Measurements from ENCODE around the gene TPSG1.
"Not testable (repeated sequence)": the region's sequence is repeated elsewhere in the genome, so short reads cannot be mapped to it uniquely, and the experiment has no call there.

The TPSG1 gene

DNA sequence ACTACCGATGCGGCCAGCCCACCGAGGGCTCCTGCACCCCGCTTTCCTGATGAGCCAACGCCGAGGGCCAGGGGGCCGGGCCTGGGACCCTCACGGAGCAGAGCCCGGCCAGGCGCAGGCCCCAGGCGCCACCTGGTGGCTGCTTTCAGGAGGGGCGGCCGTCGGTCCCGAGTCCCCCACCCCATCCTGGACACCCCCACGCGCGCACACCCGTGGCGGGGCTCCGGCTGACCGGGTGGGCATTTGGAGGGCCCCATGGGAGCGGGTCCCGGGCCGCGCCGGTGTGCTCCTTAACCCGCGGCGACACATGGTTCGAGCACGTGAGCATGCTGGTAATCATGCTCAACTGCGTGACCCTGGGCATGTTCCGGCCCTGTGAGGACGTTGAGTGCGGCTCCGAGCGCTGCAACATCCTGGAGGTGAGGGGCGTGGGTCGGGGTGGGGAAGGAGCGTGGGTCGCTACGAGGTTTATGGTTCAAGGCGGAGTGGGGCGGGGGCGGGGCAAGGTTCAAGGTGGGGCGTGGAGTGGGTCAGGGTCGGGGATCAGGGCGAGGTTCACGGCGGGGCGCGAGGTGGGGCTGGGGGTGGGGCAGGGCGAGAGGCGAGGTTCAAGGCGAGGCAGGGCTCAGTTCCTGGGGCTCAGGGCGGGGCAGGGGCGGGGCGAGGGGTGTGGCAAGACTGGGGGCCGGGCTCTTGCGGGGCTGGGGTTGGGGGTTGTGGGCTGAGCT is 30.2 kb downstream of the TPSG1 start:
- DNase-seq (ENCODE audit: low spot score), result no peak

DNA sequence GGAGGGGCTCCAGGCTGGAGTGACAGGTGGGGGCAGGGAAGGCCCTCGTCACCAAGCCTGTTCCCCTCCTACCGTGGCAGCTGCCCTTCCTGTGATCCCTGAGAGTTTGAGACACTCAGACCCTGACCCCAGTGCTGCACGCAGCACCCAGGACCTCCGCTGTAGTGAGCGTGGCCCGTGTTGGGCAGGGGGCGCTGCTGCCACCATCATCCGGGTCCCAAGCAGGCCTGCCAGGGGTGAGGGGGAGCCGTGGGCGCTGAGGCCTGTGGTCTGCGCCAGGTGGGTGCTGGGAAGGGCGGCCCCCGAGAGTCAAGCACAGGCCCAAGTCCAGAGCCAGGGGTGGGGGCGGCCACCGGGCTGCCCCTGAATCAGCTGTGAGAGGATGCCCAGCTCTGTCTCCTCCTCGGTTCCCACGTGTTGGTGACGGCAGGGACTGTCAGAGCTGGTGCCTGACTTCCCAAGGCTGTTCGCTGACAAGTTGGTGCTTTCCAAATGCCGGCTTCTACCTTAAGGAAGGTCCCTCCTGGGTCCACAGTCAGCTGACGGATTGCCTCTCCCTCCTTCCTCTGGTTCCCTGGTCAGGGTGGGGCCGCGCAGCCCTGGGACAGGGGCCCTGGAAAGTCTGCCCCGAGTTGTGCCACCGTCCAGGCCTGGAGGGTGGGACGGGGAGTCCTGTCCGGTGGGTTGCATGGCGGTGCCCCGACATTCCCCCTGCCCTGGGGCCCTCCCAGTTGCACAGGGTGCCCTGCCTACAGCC is 31.1 kb downstream of the TPSG1 start:
- DNase-seq (ENCODE audit: low spot score), result no peak

DNA sequence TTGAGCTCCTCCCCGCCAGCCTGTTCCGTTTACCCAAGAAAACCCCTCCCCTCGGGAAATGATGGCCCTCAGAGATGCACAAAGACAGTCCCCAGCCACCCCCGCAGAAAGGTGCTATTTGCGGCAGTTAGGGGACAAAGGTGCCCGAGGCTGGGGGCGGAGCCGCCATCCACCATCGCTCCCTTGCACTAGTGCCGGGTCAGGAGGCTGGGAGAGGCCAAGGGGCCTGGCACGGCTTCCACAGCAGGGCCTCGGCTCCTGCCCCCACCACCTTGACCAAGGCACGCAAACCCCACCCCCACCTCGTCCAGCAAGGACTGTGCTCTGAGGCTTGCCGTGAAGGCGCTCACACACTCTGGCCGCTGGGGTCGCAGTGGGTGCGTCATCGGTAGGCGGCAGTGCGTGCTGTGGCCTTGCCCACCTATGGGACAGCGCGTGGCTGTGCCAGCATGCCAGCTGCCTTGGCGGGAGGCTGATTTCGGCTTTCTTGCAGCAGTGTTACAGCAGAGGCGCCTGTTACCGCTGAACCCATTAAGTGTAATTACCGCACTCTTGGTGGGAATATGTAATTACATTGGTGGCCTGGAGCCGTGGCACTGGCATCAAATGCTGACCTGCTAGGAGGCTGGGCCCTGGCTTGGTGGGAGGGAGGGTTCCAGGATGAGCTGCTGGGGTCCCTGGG is 31.8 kb downstream of the TPSG1 start:
- DNase-seq (ENCODE audit: low spot score), result no peak

DNA sequence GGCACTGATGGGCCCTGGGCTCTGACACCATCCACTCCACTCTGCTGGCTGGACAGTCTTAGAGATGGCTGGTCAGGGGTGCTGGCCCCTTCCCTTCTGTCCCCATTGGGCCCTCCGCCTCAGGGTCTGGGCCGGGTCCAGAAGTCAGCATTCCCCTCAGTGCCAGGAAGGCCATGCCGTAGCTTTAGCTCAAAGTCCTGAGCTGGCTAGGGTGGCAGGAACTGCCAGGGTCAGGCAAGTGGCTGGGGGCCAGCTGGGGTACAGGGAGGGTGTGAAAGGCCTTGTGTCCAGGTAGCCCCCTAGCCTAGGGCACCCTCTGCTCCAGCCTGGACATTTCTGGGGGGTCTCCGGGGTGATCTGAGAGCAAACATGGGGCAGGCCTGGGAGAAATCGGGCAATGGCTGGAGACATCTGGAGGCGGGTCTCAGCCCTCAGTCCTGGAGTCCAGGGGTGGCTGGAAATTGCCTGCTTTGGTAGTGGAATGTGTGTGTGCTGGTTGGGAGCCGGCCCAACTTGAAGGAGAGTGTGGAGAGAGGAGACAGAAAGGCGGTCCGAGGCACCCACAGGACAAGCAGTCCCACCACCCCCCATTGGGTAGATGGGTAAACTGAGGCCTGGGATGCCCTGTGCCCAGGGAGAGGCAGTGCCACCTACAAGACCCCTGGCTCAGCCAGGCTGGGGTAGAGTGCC is 32.5 kb downstream of the TPSG1 start:
- DNase-seq (ENCODE audit: low spot score), result no peak

DNA sequence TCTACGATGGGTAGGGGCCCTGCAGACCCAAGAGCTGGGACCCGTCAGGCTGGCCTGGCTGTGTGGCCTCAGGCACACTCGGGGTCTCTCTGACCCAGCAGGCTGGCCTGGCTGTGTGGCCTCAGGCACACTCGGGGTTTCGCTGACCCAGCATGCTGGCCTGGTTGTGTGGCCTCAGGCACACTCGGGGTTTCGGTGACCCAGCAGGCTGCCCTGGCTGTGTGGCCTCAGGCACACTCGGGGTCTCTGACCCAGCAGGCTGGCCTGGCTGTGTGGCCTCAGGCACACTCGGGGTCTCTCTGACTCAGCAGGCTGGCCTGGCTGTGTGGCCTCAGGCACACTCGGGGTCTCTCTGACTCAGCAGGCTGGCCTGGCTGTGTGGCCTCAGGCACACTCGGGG is 34.3 kb downstream of the TPSG1 start:
- not testable (repeated sequence) for DNase-seq (ENCODE audit: low spot score)

DNA sequence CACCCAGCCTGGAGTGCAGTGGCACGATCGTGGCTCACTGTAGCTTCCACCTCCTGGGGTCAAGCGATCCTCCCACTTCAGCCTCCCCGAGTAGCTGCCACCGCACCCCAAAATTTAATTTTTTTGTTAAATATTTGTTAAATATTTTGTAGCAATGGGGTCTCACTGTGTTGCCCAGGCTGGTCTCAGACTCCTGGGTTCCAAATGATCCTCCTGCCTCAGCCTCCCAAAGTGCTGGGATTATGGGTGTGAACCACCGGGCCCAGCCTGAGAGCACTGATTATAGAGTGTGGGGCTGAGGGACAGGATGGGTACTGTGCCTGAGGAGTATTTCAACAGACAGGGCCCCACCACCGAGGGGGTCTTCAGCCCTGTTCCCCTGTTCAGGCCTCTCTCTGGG is 35.6 kb downstream of the TPSG1 start:
- DNase-seq (ENCODE audit: low spot score), result no peak

DNA sequence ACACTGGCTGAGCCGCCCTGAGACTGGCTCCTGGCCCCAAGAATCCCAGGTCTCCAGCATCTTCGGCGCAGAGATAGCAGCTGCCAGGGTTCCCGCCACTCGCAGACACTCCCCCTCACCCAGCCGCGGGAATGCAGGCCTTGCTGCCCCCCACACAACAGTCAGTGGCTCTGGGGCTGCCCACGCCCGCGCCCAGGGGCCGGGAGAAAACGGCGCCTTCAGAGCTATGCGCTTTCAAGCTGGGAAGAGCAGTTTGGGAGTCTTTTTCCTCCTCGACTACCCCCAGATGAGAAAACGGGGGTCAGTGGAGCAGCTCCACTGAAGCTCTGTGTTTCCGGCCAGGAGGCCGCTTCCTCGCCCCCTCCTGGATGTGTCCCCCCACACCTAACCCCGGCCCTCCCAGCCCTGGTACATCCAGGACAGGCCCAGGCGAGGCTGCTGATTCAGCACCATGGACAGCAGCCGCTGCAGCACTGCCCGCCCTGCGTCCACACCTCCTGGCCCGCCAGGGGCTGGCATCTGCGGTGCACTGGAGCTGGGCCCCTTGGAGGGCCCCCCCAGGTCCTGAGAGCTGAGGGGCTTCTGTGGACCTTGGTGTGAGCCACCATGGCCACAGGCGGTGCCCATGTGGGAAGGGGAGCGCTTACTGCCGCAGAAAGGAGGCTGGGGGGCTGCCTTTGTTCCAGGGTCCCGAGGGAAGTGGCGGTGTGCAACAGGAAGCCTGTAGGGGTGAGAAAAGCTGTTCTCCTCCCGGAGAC is 36.5 kb downstream of the TPSG1 start:
- DNase-seq (ENCODE audit: low spot score), result peak; percentile 31

DNA sequence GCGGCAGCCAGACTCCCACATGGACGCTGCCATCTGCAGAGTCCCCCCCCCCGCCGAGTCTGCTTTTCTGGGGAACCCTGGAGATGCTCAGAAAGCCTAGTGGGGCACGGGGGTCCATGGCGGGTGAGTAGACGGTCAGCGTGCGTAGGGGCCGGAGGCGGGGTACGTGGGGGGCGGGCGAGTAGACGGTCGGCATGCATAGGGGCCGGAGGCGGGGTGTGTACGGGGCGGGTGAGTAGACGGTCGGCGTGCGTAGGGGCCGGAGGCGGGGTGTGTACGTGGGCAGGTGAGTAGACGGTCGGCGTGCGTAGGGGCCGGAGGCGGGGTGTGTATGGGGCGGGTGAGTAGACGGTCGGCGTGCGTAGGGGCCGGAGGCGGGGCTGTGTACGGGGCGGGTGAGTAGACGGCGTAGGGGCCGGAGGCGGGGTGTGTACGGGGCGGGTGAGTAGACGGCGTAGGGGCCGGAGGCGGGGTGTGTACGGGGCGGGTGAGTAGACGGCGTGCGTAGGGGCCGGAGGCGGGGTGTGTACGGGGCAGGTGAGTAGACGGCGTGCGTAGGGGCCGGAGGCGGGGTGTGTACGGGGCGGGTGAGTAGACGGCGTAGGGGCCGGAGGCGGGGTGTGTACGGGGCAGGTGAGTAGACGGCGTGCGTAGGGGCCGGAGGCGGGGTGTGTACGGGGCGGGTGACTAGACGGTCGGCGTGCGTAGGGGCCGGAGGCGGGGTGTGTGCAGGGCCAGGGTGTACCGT is 39.4 kb downstream of the TPSG1 start:
- DNase-seq (ENCODE audit: low spot score), result not testable (repeated sequence)

DNA sequence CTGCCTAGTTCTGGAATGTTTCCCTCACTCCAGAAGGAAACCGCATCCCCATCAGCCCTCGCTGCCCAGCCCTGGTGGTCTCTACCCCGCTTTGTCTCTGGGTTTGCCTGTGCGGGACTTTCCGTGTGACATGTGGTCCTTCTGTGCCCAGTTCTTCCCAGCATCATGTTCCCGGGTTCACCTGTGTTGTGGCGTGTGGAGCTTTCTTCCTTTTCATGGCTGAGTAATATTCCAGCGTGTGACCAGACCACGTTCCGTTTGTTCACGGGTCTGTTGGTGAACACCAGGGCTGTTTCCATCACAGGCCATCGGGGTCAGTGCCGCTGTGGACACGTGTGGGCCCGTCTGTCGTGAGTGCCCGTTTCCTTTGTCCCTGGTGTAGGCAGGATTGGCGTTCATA is 40.1 kb downstream of the TPSG1 start:
- no peak for DNase-seq (ENCODE audit: low spot score)

DNA sequence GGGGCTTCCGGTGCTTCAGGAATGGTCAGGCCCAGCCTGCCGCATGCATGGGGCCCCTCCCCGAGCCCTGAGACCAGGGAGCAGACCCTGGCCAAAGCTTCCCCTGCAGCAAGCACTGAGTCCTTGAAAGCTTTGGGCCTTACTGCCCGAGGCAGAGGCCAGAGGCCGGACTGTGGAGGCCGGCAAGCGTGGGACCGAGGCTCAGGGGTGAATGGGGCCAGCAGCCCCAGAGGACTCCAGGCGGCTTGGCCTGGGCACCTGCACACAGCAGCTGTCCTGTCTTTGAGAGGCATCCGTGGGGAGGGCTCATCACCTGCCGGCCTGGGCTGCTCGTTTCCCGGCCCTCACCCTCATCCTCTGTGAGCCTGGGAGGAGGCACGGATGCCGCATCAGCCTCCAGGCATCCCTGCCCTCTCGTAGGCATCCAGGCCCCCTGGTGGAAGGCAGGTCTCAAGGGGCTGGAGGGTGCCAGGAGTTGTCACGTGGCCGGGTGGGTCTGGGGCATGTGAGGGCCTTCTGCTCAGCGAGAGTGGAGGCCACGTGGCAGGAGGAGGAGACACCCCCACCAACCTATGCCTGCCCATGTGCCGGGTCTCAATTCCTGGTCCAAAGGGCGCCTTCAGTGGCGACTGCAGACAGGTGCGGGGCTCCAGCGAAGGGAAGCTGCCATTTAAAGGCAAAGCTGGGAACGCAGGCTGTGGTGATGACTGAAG is 40.8 kb downstream of the TPSG1 start:
- no peak for DNase-seq (ENCODE audit: low spot score)

DNA sequence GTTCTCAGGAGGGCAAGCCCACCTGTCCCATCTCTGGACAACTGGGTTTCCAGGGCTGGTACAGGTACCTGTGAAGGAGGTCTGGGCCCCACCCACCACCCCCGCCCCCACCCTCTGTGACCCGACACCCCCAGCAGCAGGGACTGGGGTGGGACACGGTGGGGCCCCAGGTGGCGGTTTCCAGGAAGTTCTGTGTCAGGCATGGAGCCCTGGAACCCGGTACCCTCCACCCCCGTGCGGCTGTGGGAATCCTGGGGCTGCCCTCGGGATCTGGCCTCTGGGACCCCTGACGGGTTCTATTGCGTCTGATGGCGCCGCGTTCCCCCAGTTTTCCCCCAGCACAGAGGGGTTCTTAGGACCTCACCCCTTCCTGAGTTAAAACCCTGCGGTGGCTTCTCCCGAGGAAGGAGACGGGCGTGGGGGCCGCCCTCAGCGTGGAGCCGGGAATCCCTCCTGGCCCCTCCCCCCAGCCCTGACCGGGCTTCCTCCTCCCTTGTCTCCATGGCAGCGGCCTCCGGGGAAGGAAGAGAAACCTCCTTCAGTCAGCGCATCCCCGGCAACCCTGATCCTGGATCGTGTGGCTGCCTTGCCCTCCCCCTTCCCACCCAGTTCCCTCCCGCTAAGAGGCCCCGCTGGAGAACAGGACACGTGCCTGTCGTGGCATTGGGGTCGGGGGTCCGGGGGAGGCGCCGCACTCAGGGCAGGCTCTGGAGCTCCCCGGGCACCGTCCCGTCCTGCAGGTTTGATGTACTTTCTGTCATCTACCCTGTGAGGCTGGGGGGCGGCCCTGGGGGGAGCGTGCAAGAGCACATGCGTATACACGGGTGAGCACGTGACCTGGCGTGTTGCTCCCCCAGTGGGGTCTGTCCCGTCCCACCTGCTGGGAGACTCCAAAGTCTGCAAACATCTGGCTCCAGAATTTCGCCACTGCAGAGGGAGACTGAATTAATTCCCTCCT is 41.8 kb downstream of the TPSG1 start:
- DNase-seq (ENCODE audit: low spot score), result no peak

DNA sequence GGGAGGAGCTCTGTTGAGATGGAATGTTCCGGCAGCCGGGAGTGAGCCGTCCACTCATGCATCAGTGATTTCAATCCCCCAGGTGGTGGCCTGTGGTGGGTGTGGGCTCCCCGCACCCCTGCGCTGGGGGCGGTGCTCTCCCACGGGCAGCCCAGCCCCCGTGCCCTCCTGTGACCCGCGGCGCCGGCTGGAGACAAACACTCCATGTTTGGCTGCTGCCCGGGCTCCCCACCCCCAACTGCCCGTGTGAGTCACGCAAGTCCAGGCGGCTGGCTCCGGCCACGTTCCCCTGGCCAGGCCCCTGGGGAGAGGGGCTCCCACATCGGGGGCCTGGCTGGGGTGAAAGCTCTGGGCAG is 42.8 kb downstream of the TPSG1 start:
- DNase-seq (ENCODE audit: low spot score), result no peak

DNA sequence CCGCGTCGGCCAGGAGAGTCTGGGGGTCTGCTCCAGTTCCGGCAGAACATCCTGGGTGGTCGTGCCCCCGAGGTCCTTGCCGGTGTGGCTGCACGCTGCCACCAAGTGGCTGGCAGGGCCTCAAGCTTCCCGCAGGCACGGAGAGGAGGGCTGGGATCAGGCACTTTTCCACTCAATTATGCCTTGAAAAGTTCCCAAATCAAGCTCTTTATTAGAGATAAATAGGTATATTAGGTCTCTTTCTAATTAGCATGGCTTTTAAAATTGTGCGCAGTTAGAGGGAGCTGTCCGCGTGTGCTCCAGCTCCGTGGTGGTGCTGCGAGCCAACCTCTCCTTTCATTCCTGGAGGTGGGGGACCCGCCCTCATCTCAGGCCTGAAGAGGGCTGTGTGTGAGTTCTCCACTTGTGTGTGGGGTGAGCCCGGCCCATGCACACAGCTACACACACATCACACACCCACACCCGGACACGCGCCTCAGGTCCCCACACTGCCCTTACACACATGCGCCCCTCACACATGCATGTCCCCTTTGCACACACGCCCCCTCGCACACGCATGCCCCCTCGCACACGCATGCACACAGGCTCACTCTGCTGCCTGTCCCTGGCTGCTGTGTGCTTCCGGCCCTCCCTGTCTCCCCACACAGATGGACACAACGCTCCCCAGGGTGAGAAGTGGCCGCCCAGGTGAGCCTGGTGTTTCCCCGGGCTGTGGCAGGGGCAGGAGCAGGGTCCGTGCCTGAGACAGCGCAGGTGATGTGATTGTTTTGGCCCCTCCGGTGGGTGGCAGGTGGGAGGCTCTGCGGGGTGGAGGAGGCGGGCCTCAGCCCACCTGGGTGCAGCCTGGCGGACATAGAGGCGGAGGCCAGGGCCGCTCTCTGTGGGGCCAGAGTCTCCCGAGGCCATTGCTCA is 43.4 kb downstream of the TPSG1 start:
- DNase-seq (ENCODE audit: low spot score), result no peak

DNA sequence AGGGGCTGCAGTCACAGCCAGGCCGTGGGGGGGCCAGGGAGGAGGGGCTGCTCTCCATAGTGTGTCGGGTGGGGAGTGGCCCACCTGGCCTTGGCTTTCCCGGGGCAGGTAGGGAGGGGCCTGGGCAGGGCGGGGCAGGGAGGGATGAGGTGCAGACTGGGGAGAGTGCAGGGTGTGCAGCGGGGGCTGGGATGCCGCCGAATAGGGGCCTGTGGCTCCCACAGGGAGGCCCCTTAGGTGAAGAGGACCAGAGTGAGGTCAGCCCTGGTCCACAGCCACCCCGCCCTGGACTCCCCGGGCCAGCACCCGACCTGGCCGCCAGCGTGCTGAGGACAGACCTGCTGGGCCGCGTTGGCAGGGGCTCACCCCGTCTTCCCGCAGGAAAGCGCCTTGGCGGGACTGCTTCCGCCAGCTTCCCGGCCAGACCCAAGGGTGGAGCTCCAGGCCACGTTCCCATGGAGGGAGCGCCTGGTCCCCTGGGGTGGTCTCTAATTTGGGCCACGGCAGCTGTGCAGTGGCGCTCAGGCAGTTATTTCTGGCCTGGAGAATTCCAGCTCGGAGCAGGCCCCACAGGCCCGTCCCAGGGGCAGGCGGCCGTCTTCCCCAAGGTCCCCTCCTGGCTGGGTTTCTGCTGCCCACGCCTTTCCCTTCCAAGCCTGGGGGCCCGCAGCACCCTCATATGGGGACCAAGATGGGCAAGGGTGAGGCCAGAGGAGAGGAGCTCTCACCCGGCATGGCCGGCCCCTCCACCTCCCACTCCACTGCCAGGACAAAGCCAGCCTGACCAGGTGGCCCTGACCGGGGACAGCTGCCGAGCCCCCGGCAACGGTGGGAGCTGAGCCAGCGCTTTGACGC is 44.3 kb downstream of the TPSG1 start:
- DNase-seq (ENCODE audit: low spot score), result no peak

DNA sequence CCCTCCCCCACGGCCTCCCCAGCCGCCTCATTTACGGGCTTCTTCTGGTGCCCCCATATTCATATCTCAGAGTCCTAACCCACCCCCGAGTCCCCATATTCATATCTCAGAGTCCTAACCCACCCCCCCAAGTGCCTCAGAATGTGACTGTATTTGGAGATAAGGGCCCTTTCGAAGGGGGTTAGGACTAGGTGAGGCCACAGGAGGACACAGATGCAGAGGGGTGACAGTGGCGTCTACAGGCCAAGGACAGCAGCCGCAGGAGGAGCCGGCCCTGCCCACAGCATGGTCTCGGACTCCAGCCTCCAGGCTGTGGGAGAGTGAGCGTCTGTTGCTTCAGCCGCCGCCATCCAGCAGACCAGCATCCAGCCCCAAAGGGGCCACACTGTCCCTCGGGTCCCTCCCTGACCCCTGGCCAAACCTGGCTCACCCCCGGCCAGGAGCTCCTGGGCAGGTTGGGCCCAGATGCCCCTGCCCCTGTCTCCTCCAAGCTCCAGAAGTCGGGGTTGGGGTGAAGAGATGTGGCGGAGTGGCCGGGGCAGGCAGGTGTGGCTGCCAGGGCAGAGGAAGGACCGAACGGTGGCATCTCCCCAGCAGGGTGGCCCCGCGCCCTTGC is 46.7 kb downstream of the TPSG1 start:
- no peak for DNase-seq (ENCODE audit: low spot score)

DNA sequence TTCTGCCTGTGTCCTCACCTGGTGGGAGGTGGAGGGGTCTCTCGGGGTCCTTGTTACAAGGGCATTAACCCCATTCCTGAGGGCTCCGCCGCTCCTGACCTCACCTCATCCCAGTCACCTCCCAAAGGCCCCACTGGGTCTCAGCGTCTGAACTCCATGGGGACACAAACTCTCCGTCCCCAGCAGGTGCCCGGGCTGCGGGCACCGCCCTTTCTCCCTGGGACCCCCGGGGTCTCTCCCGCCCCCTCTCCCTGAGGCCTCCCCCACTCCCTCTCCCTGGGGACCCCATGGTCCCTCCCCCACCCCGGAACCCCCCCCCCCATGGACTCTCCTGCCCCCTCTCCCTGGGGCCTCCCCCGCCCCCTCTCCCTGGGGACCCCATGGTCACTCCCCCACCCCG is 47.3 kb downstream of the TPSG1 start:
- DNase-seq (ENCODE audit: low spot score), result no peak

DNA sequence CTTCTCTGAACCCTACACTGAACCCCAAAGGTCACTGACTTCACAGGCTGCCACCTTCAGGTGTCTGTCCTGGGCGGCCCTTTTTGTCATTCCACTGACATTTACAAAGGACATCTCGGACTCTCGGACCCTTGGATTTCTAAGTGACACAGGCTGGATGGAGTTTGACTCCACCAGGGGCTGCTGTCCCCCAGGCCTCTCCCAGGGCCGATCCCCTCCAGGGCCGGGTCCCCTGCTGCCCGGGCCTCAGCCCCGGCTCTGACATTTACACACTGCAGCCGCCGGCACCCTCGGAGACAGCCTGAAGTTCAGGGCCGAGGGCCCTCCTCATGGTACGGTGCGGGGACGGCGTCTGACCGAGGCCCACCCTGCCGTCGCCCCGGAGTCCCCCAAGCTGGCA is 48.0 kb downstream of the TPSG1 start:
- no peak for DNase-seq (ENCODE audit: low spot score)
